ENCODE data around the gene ZPLD1. TPM values are rescaled to one million over a fixed set of nuclear protein-coding genes. Genes with fewer than 3 reads are reported as not detected.

Gene ZPLD1
- total RNA-seq, 2 experiments from 2014 or later: not detected

- no peaks in the 10 kb centered on the region for H4K20me1 ChIP-seq (ENCODE audit: insufficient read depth, low read length)
- no peaks in the 10 kb centered on the region for H3K9me3 ChIP-seq (ENCODE audit: low read length)
- no peak overlapping the region for H3K27ac ChIP-seq (ENCODE audit: low read depth, low read length, poor library complexity, severe bottlenecking)
- no peak for TF ChIP-seq EZH2phosphoT487 (IDR thresholded peaks at IDR 0.05; ENCODE audit: borderline replicate concordance, low read depth, low read length)
- TF ChIP-seq, protein P1, sequence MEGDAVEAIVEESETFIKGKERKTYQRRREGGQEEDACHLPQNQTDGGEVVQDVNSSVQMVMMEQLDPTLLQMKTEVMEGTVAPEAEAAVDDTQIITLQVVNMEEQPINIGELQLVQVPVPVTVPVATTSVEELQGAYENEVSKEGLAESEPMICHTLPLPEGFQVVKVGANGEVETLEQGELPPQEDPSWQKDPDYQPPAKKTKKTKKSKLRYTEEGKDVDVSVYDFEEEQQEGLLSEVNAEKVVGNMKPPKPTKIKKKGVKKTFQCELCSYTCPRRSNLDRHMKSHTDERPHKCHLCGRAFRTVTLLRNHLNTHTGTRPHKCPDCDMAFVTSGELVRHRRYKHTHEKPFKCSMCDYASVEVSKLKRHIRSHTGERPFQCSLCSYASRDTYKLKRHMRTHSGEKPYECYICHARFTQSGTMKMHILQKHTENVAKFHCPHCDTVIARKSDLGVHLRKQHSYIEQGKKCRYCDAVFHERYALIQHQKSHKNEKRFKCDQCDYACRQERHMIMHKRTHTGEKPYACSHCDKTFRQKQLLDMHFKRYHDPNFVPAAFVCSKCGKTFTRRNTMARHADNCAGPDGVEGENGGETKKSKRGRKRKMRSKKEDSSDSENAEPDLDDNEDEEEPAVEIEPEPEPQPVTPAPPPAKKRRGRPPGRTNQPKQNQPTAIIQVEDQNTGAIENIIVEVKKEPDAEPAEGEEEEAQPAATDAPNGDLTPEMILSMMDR (conservative IDR thresholded peaks at IDR 0.05; ENCODE audit: low read length): no peak
- H3K4me1 ChIP-seq (ENCODE audit: insufficient read depth, low read length, poor library complexity, severe bottlenecking): no peaks in the 10 kb centered on the region
- no peak overlapping the region for H2AFZ ChIP-seq (ENCODE audit: low read length)
- H3K36me3 ChIP-seq (ENCODE audit: insufficient read depth, low read length): no peaks in the 10 kb centered on the region
- no peak overlapping the region for H3K4me3 ChIP-seq (ENCODE audit: low read depth, low read length, poor library complexity, severe bottlenecking)
- intact Hi-C loops (cut with micrococcal nuclease; ENCODE audit: unreplicated experiment): no loop called here
- no peak overlapping the region for H3K4me2 ChIP-seq (ENCODE audit: low read length)
- POLR2A ChIA-PET: no interaction called here
- CTCF ChIA-PET (ENCODE audit: unreplicated experiment): no interaction called here
- no peaks in the 10 kb centered on the region for H3K79me2 ChIP-seq (ENCODE audit: insufficient read depth, low read depth, low read length)
- no peaks in the 10 kb centered on the region for H3K9me2 ChIP-seq (ENCODE audit: insufficient read depth, low read length)
- no peak for DNase-seq (ENCODE audit: low spot score)
- BruUV-seq (replicated peaks): no TSS peak
These were observed 62.8 kb downstream of the ZPLD1 start for GRCh38 chr3:102497571-102497970.

- H3K27ac ChIP-seq (ENCODE audit: low read depth, low read length, poor library complexity, severe bottlenecking): no peak overlapping the region
- ChIA-PET POLR2A (no interaction called here), CTCF (ENCODE audit: unreplicated experiment) (no interaction called here)
- BruUV-seq (replicated peaks): no TSS peak
- no peaks in the 10 kb centered on the region for H3K4me1 ChIP-seq (ENCODE audit: insufficient read depth, low read length, poor library complexity, severe bottlenecking)
- TF ChIP-seq EZH2phosphoT487 (IDR thresholded peaks at IDR 0.05; ENCODE audit: borderline replicate concordance, low read depth, low read length): no peak
- TF ChIP-seq, protein P1 (conservative IDR thresholded peaks at IDR 0.05; ENCODE audit: low read length): no peak
- H4K20me1 ChIP-seq (ENCODE audit: insufficient read depth, low read length): no peaks in the 10 kb centered on the region
- no peak overlapping the region for H2AFZ ChIP-seq (ENCODE audit: low read length)
- DNase-seq (ENCODE audit: low spot score): no peak
- intact Hi-C loops (cut with micrococcal nuclease; ENCODE audit: unreplicated experiment): no loop called here
- no peak overlapping the region for H3K4me2 ChIP-seq (ENCODE audit: low read length)
- H3K9me3 ChIP-seq (ENCODE audit: low read length): no peaks in the 10 kb centered on the region
- H3K36me3 ChIP-seq (ENCODE audit: insufficient read depth, low read length): no peaks in the 10 kb centered on the region
- H3K9me2 ChIP-seq (ENCODE audit: insufficient read depth, low read length): no peaks in the 10 kb centered on the region
- H3K4me3 ChIP-seq (ENCODE audit: low read depth, low read length, poor library complexity, severe bottlenecking): no peak overlapping the region
- H3K79me2 ChIP-seq (ENCODE audit: insufficient read depth, low read depth, low read length): no peaks in the 10 kb centered on the region
These were observed 70.7 kb downstream of the ZPLD1 start for GRCh38 chr3:102505542-102505941.

- Histone ChIP-seq H2AFZ (ENCODE audit: low read length) (no peak overlapping the region), H3K4me3 (ENCODE audit: low read depth, low read length, poor library complexity, severe bottlenecking) (no peak overlapping the region), H3K9me3 (ENCODE audit: low read length) (no peaks in the 10 kb centered on the region), H4K20me1 (ENCODE audit: insufficient read depth, low read length) (no peaks in the 10 kb centered on the region), H3K4me2 (ENCODE audit: low read length) (no peak overlapping the region), H3K9me2 (ENCODE audit: insufficient read depth, low read length) (no peaks in the 10 kb centered on the region), H3K36me3 (ENCODE audit: insufficient read depth, low read length) (no peaks in the 10 kb centered on the region), H3K79me2 (ENCODE audit: insufficient read depth, low read depth, low read length) (no peaks in the 10 kb centered on the region), H3K27ac (ENCODE audit: low read depth, low read length, poor library complexity, severe bottlenecking) (no peak overlapping the region), H3K4me1 (ENCODE audit: insufficient read depth, low read length, poor library complexity, severe bottlenecking) (no peaks in the 10 kb centered on the region)
- intact Hi-C loops (cut with micrococcal nuclease; ENCODE audit: unreplicated experiment): no loop called here
- CTCF ChIA-PET (ENCODE audit: unreplicated experiment): no interaction called here
- no TSS peak for BruUV-seq (replicated peaks)
- POLR2A ChIA-PET: interaction anchor here (1.2 kb wide), 1 partner anchor 16 kb away, joined by 3 read pairs; no protein-coding TSS in a partner anchor
- no peak for TF ChIP-seq EZH2phosphoT487 (IDR thresholded peaks at IDR 0.05; ENCODE audit: borderline replicate concordance, low read depth, low read length)
- TF ChIP-seq, protein P1 (conservative IDR thresholded peaks at IDR 0.05; ENCODE audit: low read length): no peak
- DNase-seq (ENCODE audit: low spot score): no peak
These were observed 75.8 kb downstream of the ZPLD1 start for GRCh38 chr3:102510663-102511062.

Measured in OCI-LY7 (cell line).